AG08395 (cell line): ENCODE results near the gene RAB29.
A peak's percentile ranks its signal among the peaks of the same experiment; 100 is the strongest.

Experiments used
- DNase-seq: peaks from one replicate; pipeline ENCODE4 v3.0.0; 2012; ENCODE audit warnings: mixed read lengths, low spot score

The RAB29 gene

GRCh38 chr1:205763980-205764379 lies 11.3 kb downstream of the RAB29 start:
- DNase-seq: no peak

DNA sequence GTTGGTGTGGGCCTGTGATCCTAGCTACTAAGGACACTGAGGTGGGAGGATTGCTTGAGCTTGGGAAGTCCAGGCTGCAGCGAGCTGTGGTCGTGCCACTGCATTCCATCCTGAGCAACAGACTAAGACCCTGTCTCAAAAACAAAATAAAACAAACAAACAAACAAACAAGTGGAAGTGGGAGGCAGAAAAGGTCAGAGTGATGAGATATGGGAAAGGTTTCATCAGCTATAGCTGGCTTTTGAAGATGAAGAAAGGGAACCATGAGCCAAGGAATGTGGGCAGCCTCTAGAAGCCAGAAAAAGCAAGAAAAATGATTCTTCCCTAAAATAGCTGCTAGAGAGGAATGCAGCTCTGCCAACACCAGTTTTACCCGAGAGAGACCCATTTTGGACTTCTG lies 14.7 kb downstream of the RAB29 start:
- no peak for DNase-seq

GRCh38 chr1:205756552-205756951 lies 18.7 kb downstream of the RAB29 start:
- no peak for DNase-seq

GRCh38 chr1:205754857-205755256 lies 20.4 kb downstream of the RAB29 start:
- DNase-seq: no peak

- no peak for DNase-seq
These were observed 24.1 kb downstream of the RAB29 start for GRCh38 chr1:205751036-205751651.

DNA sequence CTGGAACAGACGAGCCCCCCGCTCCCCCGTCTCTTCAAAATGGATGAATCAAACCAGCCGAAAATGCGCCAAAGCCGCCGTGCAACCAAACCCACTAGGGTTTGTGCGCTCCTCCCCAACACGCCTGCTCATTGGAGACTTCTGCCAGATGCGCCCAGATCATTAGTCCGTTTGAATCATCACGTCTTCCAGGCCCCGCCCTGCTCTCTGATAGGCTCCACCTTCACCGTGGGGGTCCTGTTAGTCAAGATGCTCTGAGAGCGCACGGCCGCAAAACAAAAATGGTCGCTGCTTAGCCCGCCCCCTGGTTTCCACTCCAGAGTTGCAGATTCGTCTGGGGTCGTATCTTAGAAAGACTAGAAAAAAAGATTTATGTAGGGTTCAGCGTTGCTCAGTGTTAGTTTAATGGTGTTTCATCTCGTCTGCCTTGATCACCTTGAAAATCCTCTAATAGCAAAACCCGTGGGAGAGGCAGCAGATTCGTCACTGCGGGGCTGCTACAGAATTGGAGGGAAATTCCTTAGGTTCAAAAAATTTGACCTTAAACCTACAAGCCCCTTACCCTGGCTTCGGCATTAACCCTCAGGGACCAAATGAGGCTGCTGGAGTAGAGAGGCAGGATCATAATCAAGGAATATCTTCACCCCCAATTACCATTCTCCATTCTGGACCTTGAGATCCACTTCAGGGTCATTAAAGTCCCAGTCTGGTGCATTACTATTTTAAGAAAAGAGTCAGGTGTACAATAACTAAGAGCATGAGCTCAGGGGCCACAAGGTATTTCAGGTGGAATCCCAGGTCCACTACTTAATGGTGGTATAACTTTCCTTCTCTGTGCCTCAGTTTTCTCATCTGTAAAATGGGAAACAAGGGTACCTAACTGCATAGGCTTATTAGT lies 24.9 kb downstream of the RAB29 start, which contains the start of gene NUCKS1:
NUCKS1 (minus strand) TSS at position 45 of the 898 bp plus-strand sequence. CDS start 209 bp downstream, outside the sequence.
- DNase-seq: peak; percentile 93

DNA sequence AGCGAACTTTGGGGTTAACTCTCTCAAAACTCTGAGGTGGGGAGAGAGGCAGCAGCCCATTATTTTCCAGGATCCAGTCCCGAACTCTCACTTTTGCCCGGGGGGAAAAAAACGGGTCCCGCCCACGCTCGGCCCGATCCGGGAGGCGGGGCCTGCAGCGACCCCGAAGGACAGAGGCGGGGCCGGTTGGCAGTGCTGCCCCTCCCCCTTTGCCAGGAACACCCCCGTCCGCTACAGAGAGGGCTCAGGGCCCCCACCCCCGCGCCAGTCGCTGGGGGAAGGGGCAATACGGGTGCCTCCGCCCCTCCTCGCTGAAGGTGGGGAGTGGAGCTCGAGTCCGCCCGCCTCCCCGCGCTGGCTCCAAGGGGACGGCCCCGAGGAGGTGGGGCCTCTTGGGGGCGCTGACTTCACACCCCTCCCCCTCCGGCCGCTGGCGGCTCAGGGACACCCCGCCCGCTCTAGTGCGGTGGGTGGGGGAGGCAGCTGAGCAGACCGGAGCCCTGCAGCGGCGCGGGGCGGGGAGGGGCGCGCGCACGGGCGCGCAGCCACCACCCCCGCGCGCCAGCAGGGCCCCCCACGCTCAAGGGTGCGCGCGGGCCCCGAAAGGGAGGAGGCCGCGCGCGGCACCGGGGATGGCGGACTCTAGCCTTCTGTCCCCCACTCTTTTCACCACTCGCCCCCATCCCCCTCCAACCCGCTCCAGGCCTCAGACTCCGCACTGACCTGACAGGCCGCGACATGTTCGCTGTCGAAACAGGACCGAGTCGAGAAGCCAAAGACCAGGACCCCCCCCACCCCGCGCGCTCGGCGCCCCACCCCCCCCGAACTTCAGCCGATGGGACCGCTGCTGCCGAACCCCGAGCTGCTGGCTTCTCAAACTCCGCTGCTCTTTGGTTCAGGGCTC lies 25.8 kb downstream of the RAB29 start:
- DNase-seq: peak; percentile 91

- peak; percentile 42 for DNase-seq
These were observed 26.7 kb downstream of the RAB29 start for GRCh38 chr1:205748403-205749233.

GRCh38 chr1:205746757-205747412 lies 28.4 kb downstream of the RAB29 start:
- DNase-seq: no peak

DNA sequence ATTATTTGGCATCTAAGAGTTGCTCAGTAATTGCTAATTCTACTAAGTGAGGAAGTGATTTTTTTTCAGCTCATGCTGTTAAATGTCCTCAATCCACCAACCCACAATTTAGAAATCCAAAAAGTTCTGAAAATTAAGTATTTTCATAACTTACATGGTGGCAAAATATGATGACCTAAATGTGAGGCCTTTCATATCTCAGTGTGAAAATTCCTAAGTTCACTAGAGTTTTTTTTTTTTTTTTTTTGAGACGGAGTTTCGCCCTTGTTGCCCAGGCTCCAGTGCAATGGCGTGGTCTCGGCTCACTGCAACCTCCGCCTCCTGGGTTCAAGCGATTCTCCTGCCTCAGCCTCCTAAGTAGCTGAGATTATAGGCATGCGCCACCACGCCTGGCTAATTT lies 30.9 kb downstream of the RAB29 start:
- DNase-seq: no peak

GRCh38 chr1:205743977-205744376 lies 31.3 kb downstream of the RAB29 start:
- DNase-seq: no peak

DNA sequence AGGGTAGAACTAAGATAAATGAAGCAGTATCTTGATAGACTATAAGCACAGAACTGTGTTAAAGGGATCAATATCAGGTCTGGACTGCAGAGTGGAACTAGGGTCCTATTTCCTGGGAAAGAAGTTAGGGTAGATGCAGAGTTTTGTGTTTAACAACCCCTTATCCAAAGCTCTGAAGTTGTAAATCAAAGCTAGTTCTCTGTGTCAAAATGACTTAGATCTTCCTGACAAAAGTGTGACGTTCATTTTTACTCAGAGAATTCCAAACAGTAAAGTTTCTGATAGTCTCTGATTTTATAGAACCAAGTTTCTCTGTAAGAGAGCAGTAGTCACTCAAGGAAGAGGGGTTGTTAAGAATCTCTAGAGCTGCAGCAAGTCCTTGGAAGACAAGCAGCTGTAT lies 33.6 kb downstream of the RAB29 start:
- no peak for DNase-seq

- no peak for DNase-seq
These were observed 35.7 kb downstream of the RAB29 start for GRCh38 chr1:205739348-205740160.

DNA sequence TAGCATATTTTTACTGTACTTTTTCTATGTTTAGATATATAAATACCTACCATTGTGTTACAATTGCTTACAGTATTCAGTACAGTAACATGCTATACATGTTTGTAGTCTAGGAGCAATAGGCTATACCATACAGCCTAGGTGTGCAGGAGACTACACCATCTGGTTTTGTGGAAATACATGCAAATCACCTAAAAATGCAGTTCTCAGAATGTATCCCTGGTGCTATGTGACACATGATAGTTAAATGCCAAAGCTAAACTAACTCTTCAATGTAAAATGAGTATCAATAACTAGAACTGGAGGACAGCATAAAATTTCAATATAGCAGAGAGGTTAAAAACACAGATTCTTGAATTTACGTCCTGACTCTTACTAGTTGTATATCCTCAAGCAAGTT lies 40.1 kb downstream of the RAB29 start:
- DNase-seq: no peak

DNA sequence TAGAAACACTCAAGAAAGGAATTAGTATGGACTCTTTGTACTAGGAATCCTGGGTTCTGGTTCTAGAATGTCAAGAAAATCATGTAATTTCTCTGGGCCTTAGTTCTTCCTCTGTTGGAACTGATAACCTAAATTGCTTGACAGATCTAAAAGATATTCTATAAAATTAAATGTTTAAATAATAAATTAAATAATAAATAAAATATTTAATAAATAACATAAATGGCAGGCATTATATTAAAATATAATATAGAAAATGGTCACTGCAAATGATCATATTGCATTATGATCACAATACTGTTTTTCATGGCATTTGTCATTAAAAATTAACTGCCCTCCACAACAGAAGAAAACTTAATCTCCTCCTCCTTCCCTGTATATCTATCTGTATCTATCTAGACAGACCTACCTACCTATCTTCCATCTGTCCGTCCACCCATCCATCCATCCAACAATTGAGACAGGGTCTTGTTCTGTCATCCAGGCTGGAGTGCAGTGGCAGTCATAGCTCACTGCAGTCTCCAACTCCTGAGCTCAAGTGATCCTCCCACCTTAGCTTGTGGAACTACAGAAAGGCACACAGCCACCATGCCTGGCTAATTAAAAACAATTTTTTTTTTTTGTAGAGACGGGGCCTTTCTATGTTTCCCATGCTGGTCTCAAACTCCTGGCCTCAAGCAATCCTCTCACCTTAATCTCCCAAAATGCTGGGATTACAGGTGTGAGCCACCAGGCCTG lies 41.7 kb downstream of the RAB29 start:
- no peak for DNase-seq

GRCh38 chr1:205729945-205730610 lies 45.2 kb downstream of the RAB29 start:
- no peak for DNase-seq

- DNase-seq: no peak
These were observed 48.6 kb downstream of the RAB29 start for GRCh38 chr1:205726619-205727125.

DNA sequence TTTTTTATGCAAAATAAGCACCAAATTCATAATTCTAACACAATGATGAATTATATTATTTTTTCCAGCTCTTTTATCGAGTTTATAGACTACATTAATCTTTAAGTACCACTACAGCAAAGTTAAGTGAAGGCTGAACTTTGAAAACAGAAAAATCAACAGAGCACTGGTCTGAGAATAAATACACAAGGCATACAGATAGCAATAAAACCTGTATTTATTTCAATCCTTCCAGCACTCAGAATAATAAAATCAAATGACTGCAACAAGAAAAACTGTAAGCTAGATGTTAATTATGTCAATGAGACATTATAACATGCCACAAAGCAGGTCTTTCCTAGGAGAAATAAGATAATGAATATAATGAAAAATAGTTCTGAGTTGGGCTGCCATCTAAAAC lies 49.8 kb downstream of the RAB29 start:
- DNase-seq: no peak
